OCI-LY1 (cell line): ENCODE measurements around the gene CPOX.

ENCODE experiments used
- H2AFZ ChIP-seq: fragments of 200-600 bp; sonication (generic), shearing (Covaris generic); 2 replicates; pipeline ENCODE4 v1.6.0; 2014; ENCODE audit warnings: antibody characterized with exemption, mild to moderate bottlenecking, low read length
- H3F3A ChIP-seq: fragments of 200-600 bp; sonication (generic), shearing (Covaris generic); 2 replicates; pipeline ENCODE4 v1.6.0; 2014; ENCODE audit warnings: mild to moderate bottlenecking, antibody characterized with exemption, low read length, moderate library complexity; ENCODE audit not compliant: insufficient read depth
- H3K27ac ChIP-seq: fragments of 200-600 bp; sonication (generic); 2 replicates; pipeline ENCODE4 v1.5.1; 2014; ENCODE audit warnings: low read length, mixed run types, mild to moderate bottlenecking, low read depth; ENCODE audit not compliant: poor library complexity, severe bottlenecking
- H3K27me3 ChIP-seq: fragments of 200-600 bp; sonication (generic); 2 replicates; pipeline ENCODE4 v1.6.0; 2014; ENCODE audit warnings: antibody characterized with exemption, mild to moderate bottlenecking, low read length, moderate library complexity; ENCODE audit not compliant: insufficient read depth
- H3K36me3 ChIP-seq: fragments of 200-600 bp; sonication (generic); 2 replicates; pipeline ENCODE4 v1.6.1; 2014; ENCODE audit warnings: mild to moderate bottlenecking, antibody characterized with exemption, low read length, moderate library complexity, mixed read lengths; ENCODE audit not compliant: insufficient read depth
- H3K4me1 ChIP-seq: fragments of 200-600 bp; sonication (generic); 2 replicates; pipeline ENCODE4 v1.5.1; 2014; ENCODE audit warnings: mild to moderate bottlenecking, low read length, moderate library complexity; ENCODE audit not compliant: insufficient read depth, severe bottlenecking
- H3K4me2 ChIP-seq: fragments of 200-600 bp; sonication (generic), shearing (Covaris generic); 2 replicates; pipeline ENCODE4 v1.6.1; 2014; ENCODE audit warnings: low read length
- H3K4me3 ChIP-seq: fragments of 200-600 bp; sonication (generic); 2 replicates; pipeline ENCODE4 v1.5.1; 2014; ENCODE audit warnings: low read length, low read depth, mild to moderate bottlenecking, mixed read lengths; ENCODE audit not compliant: poor library complexity, severe bottlenecking
- H3K79me2 ChIP-seq: fragments of 200-600 bp; shearing (Covaris generic); 2 replicates; pipeline ENCODE4 v1.6.1; 2016; ENCODE audit warnings: mixed run types, low read length, mixed read lengths; ENCODE audit not compliant: insufficient read depth
- H3K9ac ChIP-seq: fragments of 200-600 bp; sonication (generic), shearing (Covaris generic); 2 replicates; pipeline ENCODE4 v1.6.1; 2014; ENCODE audit warnings: mild to moderate bottlenecking, low read length, mixed read lengths
- H3K9me2 ChIP-seq: fragments of 200-600 bp; sonication (generic), shearing (Covaris generic); 2 replicates; pipeline ENCODE4 v1.6.1; 2014; ENCODE audit warnings: low read depth, mild to moderate bottlenecking, low read length, mixed read lengths
- H3K9me3 ChIP-seq: fragments of 200-600 bp; shearing (Covaris generic); 2 replicates; pipeline ENCODE4 v1.6.1; 2014; ENCODE audit warnings: low read length, mixed read lengths
- H4K20me1 ChIP-seq: fragments of 200-600 bp; sonication (generic), shearing (Covaris generic); 2 replicates; pipeline ENCODE4 v1.6.0; 2016; ENCODE audit warnings: mild to moderate bottlenecking, low read length; ENCODE audit not compliant: insufficient read depth
- EZH2 ChIP-seq: fragments of 200-600 bp; sonication (generic), shearing (Covaris generic); IDR thresholded peaks from 2 replicates; pipeline ENCODE4 v1.8.0; 2017; ENCODE audit warnings: borderline replicate concordance, mixed run types, mild to moderate bottlenecking, antibody characterized with exemption, low read length, moderate library complexity, mixed read lengths
- TF ChIP-seq, protein P1 (sequence below): fragments of 200-600 bp; sonication (generic), shearing (Covaris generic); IDR thresholded peaks from 2 replicates; pipeline ENCODE4 v1.5.1; 2017; ENCODE audit warnings: mild to moderate bottlenecking, antibody characterized with exemption, low read length, moderate library complexity, mixed read lengths

Gene CPOX

DNA sequence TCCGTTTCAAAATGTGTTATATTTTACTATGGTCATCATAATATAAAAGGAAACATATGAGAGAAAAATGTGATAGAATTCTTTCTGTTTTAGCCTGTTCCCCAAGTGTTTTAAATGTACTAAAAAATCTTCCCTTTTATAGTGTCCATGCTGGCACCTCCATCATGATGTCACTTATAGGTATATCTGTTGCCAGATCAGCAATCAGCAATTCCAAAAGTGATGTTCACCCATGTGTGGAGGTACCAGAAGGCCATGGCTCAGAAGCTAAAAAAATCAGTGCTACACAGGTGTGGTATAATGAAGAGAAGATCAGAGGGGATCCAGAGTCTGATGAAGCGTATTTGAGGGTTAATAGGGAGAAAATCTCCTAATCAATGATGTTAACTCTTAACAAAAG is 62.7 kb downstream of the CPOX start:
- Histone ChIP-seq H3K36me3 (no peaks in the 10 kb centered on the region), H4K20me1 (no peaks in the 10 kb centered on the region), H3K4me3 (no peak overlapping the region), H3K4me2 (no peak overlapping the region), H3K79me2 (no peaks in the 10 kb centered on the region), H3K9me3 (no peaks in the 10 kb centered on the region), H3K27ac (no peak overlapping the region), H2AFZ (no peak overlapping the region), H3K9me2 (no peaks in the 10 kb centered on the region), H3K27me3 (no peaks in the 10 kb centered on the region), H3F3A (no peaks in the 10 kb centered on the region), H3K4me1 (peaks cover 34% of the 10 kb centered on the region), H3K9ac (no peak overlapping the region)
- no peak for TF ChIP-seq EZH2

DNA sequence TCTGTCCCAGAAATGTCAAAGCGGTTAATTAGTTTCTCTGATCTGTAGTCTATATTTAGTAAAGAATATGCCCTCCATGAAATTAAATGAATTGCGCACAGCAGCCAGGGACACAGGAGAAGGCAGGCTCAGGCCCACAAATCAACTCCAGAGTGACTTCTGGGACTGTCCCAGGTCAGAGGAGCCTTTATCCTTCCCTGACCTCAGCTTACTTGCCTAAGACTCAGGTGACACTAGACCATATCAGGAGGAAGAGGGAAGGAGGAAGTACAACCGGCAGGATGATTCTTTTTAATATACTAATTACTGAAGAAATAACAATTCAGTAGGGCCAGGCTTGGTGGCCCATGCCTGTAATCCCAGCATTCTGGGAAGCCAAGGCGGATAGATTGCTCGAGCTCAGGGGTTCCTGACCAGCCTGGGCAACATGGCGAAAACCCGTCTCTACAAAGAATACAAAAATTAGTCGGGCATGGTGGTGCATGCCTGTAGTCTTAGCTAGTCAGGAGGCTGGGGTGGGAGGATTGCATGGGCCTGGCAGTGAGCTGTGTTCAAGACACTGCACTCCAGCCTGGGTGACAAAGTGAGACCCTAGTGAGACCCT is 63.5 kb downstream of the CPOX start:
- no peaks in the 10 kb centered on the region for H3K9me2 ChIP-seq
- no peaks in the 10 kb centered on the region for H3K27me3 ChIP-seq
- peak overlapping the region; percentile 54; the same call in 1 of the 2 replicates for H2AFZ ChIP-seq
- no peak overlapping the region for H3K27ac ChIP-seq
- H3F3A ChIP-seq = no peaks in the 10 kb centered on the region
- no peak overlapping the region for H3K4me3 ChIP-seq
- H4K20me1 ChIP-seq = no peaks in the 10 kb centered on the region
- H3K9ac ChIP-seq = no peak overlapping the region
- TF ChIP-seq, protein P1, sequence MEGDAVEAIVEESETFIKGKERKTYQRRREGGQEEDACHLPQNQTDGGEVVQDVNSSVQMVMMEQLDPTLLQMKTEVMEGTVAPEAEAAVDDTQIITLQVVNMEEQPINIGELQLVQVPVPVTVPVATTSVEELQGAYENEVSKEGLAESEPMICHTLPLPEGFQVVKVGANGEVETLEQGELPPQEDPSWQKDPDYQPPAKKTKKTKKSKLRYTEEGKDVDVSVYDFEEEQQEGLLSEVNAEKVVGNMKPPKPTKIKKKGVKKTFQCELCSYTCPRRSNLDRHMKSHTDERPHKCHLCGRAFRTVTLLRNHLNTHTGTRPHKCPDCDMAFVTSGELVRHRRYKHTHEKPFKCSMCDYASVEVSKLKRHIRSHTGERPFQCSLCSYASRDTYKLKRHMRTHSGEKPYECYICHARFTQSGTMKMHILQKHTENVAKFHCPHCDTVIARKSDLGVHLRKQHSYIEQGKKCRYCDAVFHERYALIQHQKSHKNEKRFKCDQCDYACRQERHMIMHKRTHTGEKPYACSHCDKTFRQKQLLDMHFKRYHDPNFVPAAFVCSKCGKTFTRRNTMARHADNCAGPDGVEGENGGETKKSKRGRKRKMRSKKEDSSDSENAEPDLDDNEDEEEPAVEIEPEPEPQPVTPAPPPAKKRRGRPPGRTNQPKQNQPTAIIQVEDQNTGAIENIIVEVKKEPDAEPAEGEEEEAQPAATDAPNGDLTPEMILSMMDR = no peak
- TF ChIP-seq EZH2 = no peak
- H3K9me3 ChIP-seq = no peaks in the 10 kb centered on the region
- H3K79me2 ChIP-seq = no peaks in the 10 kb centered on the region
- peaks cover 39% of the 10 kb centered on the region for H3K4me1 ChIP-seq
- no peak overlapping the region for H3K4me2 ChIP-seq
- no peaks in the 10 kb centered on the region for H3K36me3 ChIP-seq
